HG03521 (cell line): ENCODE results near the gene CST1.
"Not testable (repeated sequence)": the region's sequence is repeated elsewhere in the genome, so short reads cannot be mapped to it uniquely, and the experiment has no call there.

Experiments used
- ATAC-seq: cut with Tn5 transposase; IDR thresholded peaks from one replicate; pipeline ENCODE4 v1.9.1; 2021; ENCODE audit warnings: mild to moderate bottlenecking, moderate library complexity; ENCODE audit not compliant: unreplicated experiment

The CST1 gene

GRCh38 chr20:23755131-23755611, 4.4 kb upstream of the CST1 start:
- ATAC-seq = not testable (repeated sequence)

GRCh38 chr20:23754731-23755130, 4.0 kb upstream of the CST1 start:
- no peak for ATAC-seq

GRCh38 chr20:23753589-23753988, 2.9 kb upstream of the CST1 start:
- ATAC-seq = no peak

GRCh38 chr20:23753194-23753548, 2.4 kb upstream of the CST1 start:
- no peak for ATAC-seq

- no peak for ATAC-seq
Observed at GRCh38 chr20:23752481-23753193, 1.9 kb upstream of the CST1 start.

- ATAC-seq = no peak
Observed at GRCh38 chr20:23752019-23752418, 1.3 kb upstream of the CST1 start.

GRCh38 chr20:23749746-23750145, 989 bp downstream of the CST1 start:
- ATAC-seq = no peak

GRCh38 chr20:23748975-23749374, 1.8 kb downstream of the CST1 start:
- not testable (repeated sequence) for ATAC-seq

- ATAC-seq = not testable (repeated sequence)
Observed at GRCh38 chr20:23747551-23747950, 3.2 kb downstream of the CST1 start.

GRCh38 chr20:23747092-23747491, 3.6 kb downstream of the CST1 start:
- ATAC-seq = not testable (repeated sequence)

GRCh38 chr20:23746321-23746720, 4.4 kb downstream of the CST1 start:
- no peak for ATAC-seq

- ATAC-seq = no peak
Observed at GRCh38 chr20:23745247-23745646, 5.5 kb downstream of the CST1 start.

- ATAC-seq = no peak
Observed at GRCh38 chr20:23744817-23745216, 5.9 kb downstream of the CST1 start.

- not testable (repeated sequence) for ATAC-seq
Observed at GRCh38 chr20:23735391-23735790, 15.3 kb downstream of the CST1 start.

GRCh38 chr20:23734949-23735348, 15.8 kb downstream of the CST1 start:
- not testable (repeated sequence) for ATAC-seq

GRCh38 chr20:23734440-23734839, 16.3 kb downstream of the CST1 start:
- ATAC-seq = not testable (repeated sequence)

GRCh38 chr20:23727016-23727415, 23.7 kb downstream of the CST1 start:
- ATAC-seq = no peak

- no peak for ATAC-seq
Observed at GRCh38 chr20:23725102-23725501, 25.6 kb downstream of the CST1 start.

- peak; percentile 72 for ATAC-seq
Observed at GRCh38 chr20:23723659-23724307, 27.0 kb downstream of the CST1 start.

GRCh38 chr20:23722851-23723250, 27.9 kb downstream of the CST1 start:
- ATAC-seq = not testable (repeated sequence)

- no peak for ATAC-seq
Observed at GRCh38 chr20:23721962-23722361, 28.8 kb downstream of the CST1 start.

GRCh38 chr20:23719351-23719750, 31.4 kb downstream of the CST1 start:
- ATAC-seq = not testable (repeated sequence)
